Endothelial cell of umbilical vein (primary cell): Measurements from ENCODE around the gene UNC45A. TPM values are rescaled to one million over a fixed set of nuclear protein-coding genes. Genes with fewer than 3 reads are reported as not detected.
A peak's percentile ranks its signal among the peaks of the same experiment; 100 is the strongest.

Experiments
- BruUV-seq: library from RNA; stranded (reverse); fragments of 400-500 nt; replicated peaks from 2 replicates; lab custom pipeline; 2021; lab: Mats Ljungman, UMichigan
- CTCF ChIA-PET: fragments of 300-600, 350-600 bp; sonication (Branson Sonifier 250); formaldehyde crosslinking; loops from one replicate; lab custom pipeline; 2021; ENCODE audit warnings: antibody characterized with exemption, inconsistent platforms; lab: Charles Lee
- POLR2A ChIA-PET: fragments of 300-600, 350-600 bp; sonication (Branson Sonifier 250); formaldehyde crosslinking; loops from one replicate; lab custom pipeline; 2021; ENCODE audit warnings: antibody characterized with exemption, inconsistent platforms; lab: Charles Lee
- DNase-seq: peaks from one replicate; pipeline ENCODE4 v3.0.0-alpha.2; 2011; ENCODE audit warnings: low read depth, low spot score
- FAIRE-seq: peaks from 2 replicates; lab custom pipeline; 2011; peaks lifted over from hg19 to GRCh38; lab: Jason Lieb, UNC
- H2AFZ ChIP-seq: 2 replicates; pipeline ENCODE4 v1.6.0; 2012; ENCODE audit warnings: low read depth, low read length, control low read depth, inconsistent platforms
- H3K27ac ChIP-seq: 2 replicates; pipeline ENCODE4 v1.5.1; 2011; ENCODE audit warnings: low read depth, mild to moderate bottlenecking, control low read depth, low read length, moderate library complexity; ENCODE audit not compliant: insufficient read depth
- H3K27me3 ChIP-seq, 2 experiments: 2 replicates each; pipeline versions ENCODE4 v1.6.0 to v1.6.1; 2011; ENCODE audit warnings: low read length in 2 of 2, mixed read lengths in 1 of 2; ENCODE audit not compliant: control insufficient read depth in 2 of 2, insufficient read depth in 2 of 2
- H3K36me3 ChIP-seq, 2 experiments: 2 replicates in 1 of 2; 3 replicates in 1 of 2; pipeline ENCODE4 v1.5.1; 2011; ENCODE audit warnings: low read length in 2 of 2, mild to moderate bottlenecking in 1 of 2, moderate library complexity in 1 of 2; ENCODE audit not compliant: control insufficient read depth in 2 of 2, insufficient read depth in 2 of 2; ENCODE audit errors: extremely low read depth in 1 of 2
- H3K4me1 ChIP-seq: 3 replicates; pipeline ENCODE4 v1.5.1; 2011; ENCODE audit warnings: mild to moderate bottlenecking, low read length; ENCODE audit not compliant: control insufficient read depth, insufficient read depth; ENCODE audit errors: extremely low read depth
- H3K4me2 ChIP-seq: 2 replicates; pipeline ENCODE4 v1.6.1; 2011; ENCODE audit warnings: low read length, control low read depth, mixed read lengths; ENCODE audit not compliant: insufficient read depth
- H3K4me3 ChIP-seq, 3 experiments: fragments of 200-600 bp in 1 of 3; sonication (generic), shearing (Covaris generic) in 1 of 3; replicated peaks in 1 of 3; 2 replicates each; pipeline ENCODE4 v1.5.1; 2011 to 2016; ENCODE audit warnings: control low read depth in 3 of 3, low read length in 3 of 3, mild to moderate bottlenecking in 2 of 3, inconsistent platforms in 1 of 3, low read depth in 1 of 3, moderate library complexity in 1 of 3; ENCODE audit not compliant: insufficient read depth in 1 of 3
- H3K79me2 ChIP-seq: 2 replicates; pipeline ENCODE4 v1.6.0; 2012; ENCODE audit warnings: low read length, inconsistent platforms; ENCODE audit not compliant: control insufficient read depth, insufficient read depth
- H3K9ac ChIP-seq: replicated peaks from 2 replicates; pipeline ENCODE3; 2011; ENCODE audit warnings: low read length, control low read depth; ENCODE audit not compliant: insufficient read depth; ENCODE audit errors: extremely low read depth
- H3K9me1 ChIP-seq: replicated peaks from 3 replicates; pipeline ENCODE4 v1.6.0; 2011; ENCODE audit warnings: mild to moderate bottlenecking, low read length; ENCODE audit not compliant: control insufficient read depth, insufficient read depth; ENCODE audit errors: extremely low read depth
- H3K9me3 ChIP-seq: replicated peaks from 2 replicates; pipeline ENCODE4 v1.5.1; 2012; ENCODE audit warnings: low read length, inconsistent platforms; ENCODE audit not compliant: control insufficient read depth, insufficient read depth
- H4K20me1 ChIP-seq: replicated peaks from 2 replicates; pipeline ENCODE3; 2011; ENCODE audit warnings: mild to moderate bottlenecking, low read length; ENCODE audit not compliant: control insufficient read depth, insufficient read depth; ENCODE audit errors: extremely low read depth
- CTCF ChIP-seq, 2 donors: IDR thresholded peaks; 1 replicate in 1 of 2; 2 replicates in 1 of 2; pipeline ENCODE4 v1.5.1; 2011; ENCODE audit warnings: low read length in 2 of 2, mild to moderate bottlenecking in 2 of 2, moderate library complexity in 2 of 2, control low read depth in 1 of 2, inconsistent platforms in 1 of 2, low read depth in 1 of 2; ENCODE audit not compliant: insufficient read depth in 1 of 2; ENCODE audit errors: extremely low read depth in 1 of 2
- EZH2 ChIP-seq: IDR thresholded peaks from 2 replicates; pipeline ENCODE4 v1.6.1; 2012; ENCODE audit warnings: borderline replicate concordance, low read depth, mild to moderate bottlenecking, moderate library complexity, low read length, inconsistent platforms; ENCODE audit not compliant: severe bottlenecking
- FOS ChIP-seq: IDR thresholded peaks from 2 replicates; pipeline ENCODE4 v1.6.1; 2011; ENCODE audit warnings: mild to moderate bottlenecking, low read length, moderate library complexity, borderline replicate concordance; ENCODE audit not compliant: insufficient read depth
- GATA2 ChIP-seq: IDR thresholded peaks from 2 replicates; pipeline ENCODE4 v1.7.0; 2011; ENCODE audit warnings: low read depth, mild to moderate bottlenecking, moderate library complexity, mixed read lengths, low read length; ENCODE audit not compliant: insufficient read length, insufficient read depth
- JUN ChIP-seq: IDR thresholded peaks from 2 replicates; pipeline ENCODE4 v1.6.1; 2011; ENCODE audit warnings: borderline replicate concordance, low read depth; ENCODE audit not compliant: insufficient read length, insufficient read depth
- MAX ChIP-seq: IDR thresholded peaks from 2 replicates; pipeline ENCODE4 v1.6.1; 2011; ENCODE audit not compliant: insufficient read depth, insufficient read length
- MYC ChIP-seq: IDR thresholded peaks from one replicate; pipeline ENCODE4 v1.6.1; 2011; ENCODE audit warnings: mild to moderate bottlenecking, low read depth, low read length
- POLR2A ChIP-seq: IDR thresholded peaks from 2 replicates; pipeline ENCODE4 v1.6.1; 2012; ENCODE audit warnings: low read depth, mild to moderate bottlenecking, control low read depth, low read length
- POLR2AphosphoS5 ChIP-seq: IDR thresholded peaks from 2 replicates; pipeline ENCODE4 v1.6.1; 2012; ENCODE audit warnings: low read depth, mild to moderate bottlenecking, control low read depth, low read length, moderate library complexity; ENCODE audit not compliant: insufficient read depth
- dilution Hi-C: fragments of 300-500 bp; cut with MboI; formaldehyde crosslinking; loops from one replicate; pipeline ENCODE4 v1.15.0; 2019; ENCODE audit warnings: low sequenced_read_pairs; ENCODE audit not compliant: extremely low pct_ligation_motif_present
- intact Hi-C: fragments of 100-400 bp; cut with micrococcal nuclease; formaldehyde crosslinking; loops from one replicate; pipeline ENCODE4 v1.10.0; 2022
- polyA plus RNA-seq, 4 experiments: library from polyadenylated mRNA; depleted of rRNA in 3 of 4; stranded (reverse) in 3 of 4; unstranded in 1 of 4; fragments of >200 nt; gene quantifications; 2 replicates each; pipeline versions ENCODE4 v1.2.1 to v1.2.3, GENCODE V29; 2011 to 2012; ENCODE audit warnings: missing spikeins in 1 of 4
- total RNA-seq: library from RNA; stranded (reverse); gene quantifications from 2 replicates; pipeline ENCODE4 v1.2.3, GENCODE V29; 2021

The UNC45A gene
- total and polyA plus RNA-seq, 2 donors (not counting 3 experiments of a cell fraction or from before 2014, with no cell fraction given), result 103 to 106 TPM

GRCh38 chr15:90994417-90995311, 59.6 kb downstream of the UNC45A start, which contains the start of gene PRC1:
PRC1 (minus strand) TSS chr15:90994535; CDS start chr15:90994417, 118 bp downstream.
- H3K27me3 ChIP-seq, result no peaks in the 10 kb centered on the region
- ChIA-PET POLR2A (no interaction called here), CTCF (interaction anchor here (0.7 to 1.2 kb wide), 2 partner anchors 38 to 62 kb away, joined by 3 to 23 read pairs; partner anchors contain the start of gene HDDC3)
- H3K79me2 ChIP-seq, result peaks cover 58% of the 10 kb centered on the region
- TSS peak; percentile 78 for BruUV-seq
- dilution Hi-C loops, result no loop called here
- H2AFZ ChIP-seq, result peak within 1 kb of the TSS; percentile 96
- FAIRE-seq (peak; percentile 97), DNase-seq (peak; percentile 99)
- peaks cover 4 to 10% of the 10 kb centered on the region in 2 experiments for H3K36me3 ChIP-seq
- peaks cover 20% of the 10 kb centered on the region for H3K4me1 ChIP-seq
- peak within 1 kb of the TSS; percentile 98 for H3K9ac ChIP-seq
- H4K20me1 ChIP-seq, result no peaks in the 10 kb centered on the region
- TF ChIP-seq MYC (no peak), POLR2A (peak; percentile 42), JUN (peak; percentile 87), FOS (peak; percentile 23), POLR2AphosphoS5 (peak; percentile 88), EZH2 (no peak)
- H3K4me3 ChIP-seq, result peak within 1 kb of the TSS; percentile 71 to 98 (median 93)
- peak within 1 kb of the TSS; percentile 94 for H3K27ac ChIP-seq
- peak within 1 kb of the TSS; percentile 99 for H3K4me2 ChIP-seq
- intact Hi-C loops, result loop anchor here (1.0 kb wide), 3 partner anchors 28 to 62 kb away; partner anchors contain the start of genes HDDC3 and VPS33B
- no peaks in the 10 kb centered on the region for H3K9me1 ChIP-seq
- no peaks in the 10 kb centered on the region for H3K9me3 ChIP-seq

DNA sequence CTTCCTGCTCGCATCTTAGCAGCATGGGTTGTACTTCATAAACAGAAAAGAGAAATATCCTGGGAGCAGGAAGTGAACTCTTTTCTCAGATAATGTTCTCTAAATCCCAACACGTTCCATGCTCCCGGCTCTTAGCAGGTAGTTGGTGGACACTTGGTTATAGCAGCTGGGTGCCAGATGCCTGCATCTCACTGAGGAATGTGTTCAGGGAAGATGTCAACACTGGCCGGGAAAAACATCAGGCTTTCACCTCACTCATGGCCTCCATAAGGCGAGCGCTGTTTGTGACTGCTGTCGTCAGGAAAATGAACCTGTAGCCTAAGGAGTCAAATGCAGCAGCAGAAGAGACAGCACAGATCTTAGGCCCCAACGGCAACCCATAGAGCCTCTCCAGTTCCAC, 63.7 kb downstream of the UNC45A start:
- intact Hi-C loops, result no loop called here
- no TSS peak for BruUV-seq
- peaks cover 9% of the 10 kb centered on the region for H3K4me1 ChIP-seq
- FAIRE-seq (no peak), DNase-seq (no peak)
- ChIA-PET POLR2A (no interaction called here), CTCF (no interaction called here)
- H3K9ac ChIP-seq, result no peak overlapping the region
- H3K9me3 ChIP-seq, result no peaks in the 10 kb centered on the region
- no peaks in the 10 kb centered on the region for H3K9me1 ChIP-seq
- no peak for TF ChIP-seq POLR2AphosphoS5
- TF ChIP-seq FOS, result no peak
- TF ChIP-seq MYC, result no peak
- TF ChIP-seq MAX, result no peak
- TF ChIP-seq EZH2, result no peak
- TF ChIP-seq CTCF (IDR thresholded peaks at IDR 0.05; ENCODE audit: extremely low read depth in 1 of 2, insufficient read depth in 1 of 2, low read depth in 1 of 2, low read length in 2 of 2), result no peak
- TF ChIP-seq GATA2, result no peak
- TF ChIP-seq JUN, result no peak
- no peak for TF ChIP-seq POLR2A
- no peak overlapping the region for H3K4me3 ChIP-seq
- no peak overlapping the region for H2AFZ ChIP-seq
- dilution Hi-C loops, result no loop called here
- peaks cover 19% of the 10 kb centered on the region for H3K79me2 ChIP-seq
- no peak overlapping the region for H3K4me2 ChIP-seq
- no peaks in the 10 kb centered on the region for H4K20me1 ChIP-seq
- H3K36me3 ChIP-seq, result peaks cover 17 to 28% of the 10 kb centered on the region in 2 experiments
- no peak overlapping the region for H3K27ac ChIP-seq
- no peaks in the 10 kb centered on the region for H3K27me3 ChIP-seq
